HCT116 (cell line): Measurements from ENCODE around the gene TMEM123. TPM values are rescaled to one million over a fixed set of nuclear protein-coding genes. Genes with fewer than 3 reads are reported as not detected.

Experiments used
- ATAC-seq: fragments of 200-7000 bp; cut with Tn5 transposase; 2 replicates; pipeline ENCODE4 v1.9.1; 2020; ENCODE audit warnings: mild to moderate bottlenecking, moderate library complexity
- BruUV-seq: library from RNA; stranded (reverse); fragments of 400-500 nt; replicated peaks from 2 replicates; lab custom pipeline; 2021; lab: Mats Ljungman, UMichigan
- CTCF ChIA-PET: fragments of 300-600 bp; sonication (Branson Sonifier 250); formaldehyde crosslinking; loops from one replicate; lab custom pipeline; 2021; ENCODE audit warnings: antibody characterized with exemption; lab: Charles Lee
- POLR2A ChIA-PET: fragments of 300-600, 350-600 bp; sonication (Branson Sonifier 250); formaldehyde crosslinking; loops from one replicate; lab custom pipeline; 2021; ENCODE audit warnings: antibody characterized with exemption; lab: Charles Lee
- RAD21 ChIA-PET, 2 experiments: fragments of 300-600 bp; sonication (Branson Sonifier 250); formaldehyde crosslinking; loops; one replicate each; lab custom pipeline; 2023; ENCODE audit warnings: low total read pairs in 2 of 2; ENCODE audit not compliant: uncharacterized antibody in 2 of 2, unreplicated experiment in 2 of 2, low non-redundant PET in 1 of 2; lab: Charles Lee
- DNase-seq: peaks from one replicate; pipeline ENCODE4 v3.0.0-alpha.2; 2010; ENCODE audit warnings: low read depth, low spot score
- H2AFZ ChIP-seq: fragments of 200-600 bp; shearing (Covaris generic), sonication (generic); 2 replicates; pipeline ENCODE4 v1.6.1; 2017; ENCODE audit warnings: low read depth, mixed run types, mixed read lengths, antibody characterized with exemption, low read length; ENCODE audit not compliant: poor library complexity, severe bottlenecking
- H3K27ac ChIP-seq: 2 replicates; pipeline ENCODE4 v1.5.1; 2012; ENCODE audit warnings: low read depth, low read length
- H3K27me3 ChIP-seq: fragments of 200-600 bp; sonication (generic); 2 replicates; pipeline ENCODE4 v1.6.1; 2016; ENCODE audit warnings: mixed run types, low read length, mixed read lengths; ENCODE audit not compliant: insufficient read depth
- H3K36me3 ChIP-seq, 2 experiments: fragments of 200-500 bp in 1 of 2; fragments of 200-600 bp in 1 of 2; sonication (Bioruptor generic) in 1 of 2; sonication (generic) in 1 of 2; 2 replicates each; pipeline versions ENCODE4 v1.5.1 to v1.6.1; 2014 to 2016; ENCODE audit warnings: low read length in 2 of 2, inconsistent platforms in 1 of 2, mixed read lengths in 1 of 2, mixed run types in 1 of 2; ENCODE audit not compliant: insufficient read depth in 2 of 2, control insufficient read depth in 1 of 2
- H3K4me1 ChIP-seq, 2 experiments: fragments of 200-600 bp in 1 of 2; sonication (generic) in 1 of 2; 2 replicates each; pipeline versions ENCODE4 v1.5.1 to v1.6.1; 2012 to 2017; ENCODE audit warnings: low read length in 2 of 2, inconsistent platforms in 1 of 2, mild to moderate bottlenecking in 1 of 2, mixed read lengths in 1 of 2, mixed run types in 1 of 2, moderate library complexity in 1 of 2; ENCODE audit not compliant: insufficient read depth in 2 of 2, control insufficient read depth in 1 of 2
- H3K4me2 ChIP-seq: fragments of 200-600 bp; sonication (generic); 2 replicates; pipeline ENCODE4 v1.6.1; 2017; ENCODE audit warnings: mixed run types, low read length, mixed read lengths
- H3K4me3 ChIP-seq, 2 experiments: fragments of 200-600 bp in 1 of 2; sonication (generic) in 1 of 2; replicated peaks in 1 of 2; 2 replicates each; pipeline ENCODE4 v1.5.1; 2011 to 2016; ENCODE audit warnings: low read length in 2 of 2, control low read depth in 1 of 2, low read depth in 1 of 2, mild to moderate bottlenecking in 1 of 2, mixed read lengths in 1 of 2, mixed run types in 1 of 2
- H3K79me2 ChIP-seq: fragments of 200-600 bp; sonication (generic); 2 replicates; pipeline ENCODE4 v1.6.1; 2017; ENCODE audit warnings: mild to moderate bottlenecking, mixed run types, low read length, moderate library complexity, mixed read lengths; ENCODE audit not compliant: insufficient read depth
- H3K9ac ChIP-seq: fragments of 200-600 bp; sonication (generic); 2 replicates; pipeline ENCODE4 v1.6.1; 2016; ENCODE audit warnings: low read length, mixed read lengths
- H3K9me2 ChIP-seq: fragments of 200-600 bp; sonication (generic), shearing (Covaris generic); 2 replicates; pipeline ENCODE4 v1.6.1; 2017; ENCODE audit warnings: mixed run types, mild to moderate bottlenecking, moderate library complexity; ENCODE audit not compliant: insufficient read depth
- H3K9me3 ChIP-seq, 2 experiments: fragments of 200-500 bp in 1 of 2; fragments of 200-600 bp in 1 of 2; sonication (Bioruptor generic) in 1 of 2; sonication (generic) in 1 of 2; 2 replicates each; pipeline ENCODE4 v1.6.1; 2014 to 2017; ENCODE audit warnings: low read length in 2 of 2, mixed read lengths in 2 of 2, inconsistent platforms in 1 of 2, low read depth in 1 of 2, mild to moderate bottlenecking in 1 of 2, mixed run types in 1 of 2, moderate library complexity in 1 of 2; ENCODE audit not compliant: control insufficient read depth in 1 of 2, insufficient read depth in 1 of 2
- H4K20me1 ChIP-seq: fragments of 200-600 bp; sonication (generic), shearing (Covaris generic); 2 replicates; pipeline ENCODE4 v1.6.1; 2017; ENCODE audit warnings: mixed run types, mild to moderate bottlenecking, moderate library complexity; ENCODE audit not compliant: insufficient read depth
- CBX3 ChIP-seq: IDR thresholded peaks from 2 replicates; pipeline ENCODE4 v1.6.1; 2012; ENCODE audit warnings: low read depth
- CTCF ChIP-seq, 3 experiments: fragments of 200-600 bp in 1 of 3; sonication (generic) in 1 of 3; IDR thresholded peaks in 2 of 3; conservative IDR thresholded peaks in 1 of 3; 2 replicates each; pipeline ENCODE4 v1.5.1; 2012 to 2017; ENCODE audit warnings: low read depth in 2 of 3, low read length in 2 of 3, antibody characterized with exemption in 1 of 3, borderline replicate concordance in 1 of 3, control low read depth in 1 of 3, mild to moderate bottlenecking in 1 of 3, mixed read lengths in 1 of 3, mixed run types in 1 of 3, moderate library complexity in 1 of 3; ENCODE audit not compliant: insufficient read depth in 1 of 3
- ELF1 ChIP-seq: IDR thresholded peaks from 2 replicates; pipeline ENCODE4 v1.6.1; 2012; ENCODE audit warnings: low read depth, borderline replicate concordance
- FOSL1 ChIP-seq: IDR thresholded peaks from 2 replicates; pipeline ENCODE4 v1.6.1; 2012; ENCODE audit warnings: low read depth
- MAX ChIP-seq: IDR thresholded peaks from 2 replicates; pipeline ENCODE4 v1.6.1; 2012
- REST ChIP-seq: IDR thresholded peaks from 2 replicates; pipeline ENCODE4 v1.6.1; 2012; ENCODE audit warnings: low read depth
- SIN3A ChIP-seq: IDR thresholded peaks from 2 replicates; pipeline ENCODE4 v1.6.1; 2012; ENCODE audit warnings: low read depth
- SRF ChIP-seq: IDR thresholded peaks from 2 replicates; pipeline ENCODE4 v1.6.1; 2012; ENCODE audit warnings: low read depth
- YY1 ChIP-seq: IDR thresholded peaks from 2 replicates; pipeline ENCODE4 v1.6.1; 2011; ENCODE audit warnings: low read length, low read depth, moderate library complexity, mild to moderate bottlenecking; ENCODE audit not compliant: insufficient replicate concordance; ENCODE audit errors: extremely low read depth
- intact Hi-C: fragments of 100-400 bp; cut with micrococcal nuclease; formaldehyde crosslinking; loops from 2 replicates; pipeline ENCODE4 v1.10.0; 2022
- total RNA-seq: library from RNA; stranded (reverse); gene quantifications from one replicate; pipeline ENCODE4 v1.2.1, GENCODE V29; 2021; ENCODE audit not compliant: unreplicated experiment

The TMEM123 gene
- total RNA-seq, 1 experiment from 2014 or later: 217 TPM

GRCh38 chr11:102476812-102477211 is 24.2 kb upstream of the TMEM123 start (continued):
- TF ChIP-seq REST: no peak

GRCh38 chr11:102476069-102476468 is 23.5 kb upstream of the TMEM123 start:
- ChIA-PET CTCF (no interaction called here), POLR2A (interaction anchor here (0.5 kb wide), 1 partner anchor 22 kb away, joined by 5 read pairs; no protein-coding TSS in a partner anchor), RAD21 (no interaction called here)
- BruUV-seq: no TSS peak
- ATAC-seq (no peak), DNase-seq (no peak)
- peak overlapping the region; percentile 59; the same call in 1 of the 2 replicates for H3K4me2 ChIP-seq
- no peak overlapping the region for H3K4me3 ChIP-seq
- intact Hi-C loops: no loop called here
- no peaks in the 10 kb centered on the region for H3K79me2 ChIP-seq
- H3K36me3 ChIP-seq: no peaks in the 10 kb centered on the region
- H3K4me1 ChIP-seq: peaks cover 7 to 14% of the 10 kb centered on the region in 2 experiments; a peak in 3 of 4 replicates
- H3K9me3 ChIP-seq: no peaks in the 10 kb centered on the region
- no peaks in the 10 kb centered on the region for H3K27me3 ChIP-seq
- TF ChIP-seq FOSL1 (no peak), YY1 (no peak), MAX (no peak), SIN3A (no peak), SRF (no peak), CBX3 (no peak), ELF1 (no peak), CTCF (IDR thresholded peaks at IDR 0.05 in 2 of 3, conservative IDR thresholded peaks at IDR 0.05 in 1 of 3; ENCODE audit: borderline replicate concordance in 1 of 3, insufficient read depth in 1 of 3, low read depth in 2 of 3, low read length in 2 of 3) (no peak)
- no peaks in the 10 kb centered on the region for H4K20me1 ChIP-seq
- peak overlapping the region; percentile 55 for H2AFZ ChIP-seq
- H3K9me2 ChIP-seq: no peaks in the 10 kb centered on the region
- H3K27ac ChIP-seq: no peak overlapping the region
- no peak overlapping the region for H3K9ac ChIP-seq
